ENCODE measurements around the gene KLHDC4. TPM values are rescaled to one million over a fixed set of nuclear protein-coding genes. Genes with fewer than 3 reads are reported as not detected.
A peak's percentile ranks its signal among the peaks of the same experiment; 100 is the strongest.

Gene KLHDC4
- total and polyA plus RNA-seq, 2 donors (not counting 1 experiment from before 2014, with no cell fraction given) = 51.3 to 90.8 TPM

GRCh38 chr16:87780385-87780989 lies 14.7 kb upstream of the KLHDC4 start:
- no peak overlapping the region for H3K4me3 ChIP-seq (ENCODE audit: control extremely low read depth in 1 of 5, extremely low read depth in 1 of 5, insufficient read depth in 1 of 5, low read depth in 2 of 5, low read length in 4 of 5)
- H3K9ac ChIP-seq (ENCODE audit: low read length) = no peak overlapping the region
- ChIA-PET POLR2A (interaction anchor here (0.6 to 3.7 kb wide), 6 partner anchors 27 to 135 kb away, joined by 5 to 30 read pairs (median 10); partner anchors contain the start of gene SLC7A5), CTCF (interaction anchor here (0.6 to 8.0 kb wide), 18 partner anchors 8 to 658 kb away, joined by 3 to 498 read pairs (median 5); partner anchors contain the start of genes KLHDC4 and SLC7A5)
- Mint-ChIP-seq H3K27me3 (peaks cover 3% of the 10 kb centered on the region), H3K9me3 (ENCODE audit: insufficient read depth) (no peaks in the 10 kb centered on the region), H3K27ac (peak overlapping the region; percentile 73), H3K4me3 (peak overlapping the region; percentile 66), H3K4me1 (peaks cover 31% of the 10 kb centered on the region)
- ATAC-seq (ENCODE audit: low read depth) (peak; percentile 15), DNase-seq (peak; percentile 71)
- peak overlapping the region; percentile 19 to 66 for H3K27ac ChIP-seq (ENCODE audit: low read length in 2 of 2)
- peaks cover 22 to 40% of the 10 kb centered on the region in 2 donors for H3K4me1 ChIP-seq (ENCODE audit: control insufficient read depth in 2 of 2, insufficient read depth in 2 of 2, low read length in 2 of 2)
- H3K27me3 ChIP-seq (replicated peaks in 1 of 4; ENCODE audit: control extremely low read depth in 1 of 4, control insufficient read depth in 3 of 4, insufficient read depth in 4 of 4, low read length in 3 of 4) = no peaks in the 10 kb centered on the region
- H4K20me1 ChIP-seq (ENCODE audit: control insufficient read depth, insufficient read depth, low read length, poor library complexity, severe bottlenecking) = no peaks in the 10 kb centered on the region
- intact Hi-C loops (cut with micrococcal nuclease) = no loop called here
- TF ChIP-seq EZH2 (IDR thresholded peaks at IDR 0.05; ENCODE audit: borderline replicate concordance, insufficient read depth, low read depth, low read length, poor library complexity, severe bottlenecking) (no peak), CTCF (IDR thresholded peaks at IDR 0.05) (no peak)
- H3K79me2 ChIP-seq (ENCODE audit: control insufficient read depth, insufficient read depth, low read length) = no peaks in the 10 kb centered on the region
- peaks cover 0 to 22% (median 5%) of the 10 kb centered on the region in 3 donors for H3K9me3 ChIP-seq (ENCODE audit: control extremely low read depth in 1 of 3, control insufficient read depth in 2 of 3, insufficient read depth in 1 of 3, low read length in 2 of 3)
- 28% methylated on average over 8 of the region's 10 CpGs for WGBS (ENCODE audit: insufficient coverage)
- no peak overlapping the region for H2AFZ ChIP-seq (ENCODE audit: insufficient read depth, low read depth, low read length, poor library complexity, severe bottlenecking)
- H3K4me2 ChIP-seq (replicated peaks; ENCODE audit: low read depth, low read length, poor library complexity, severe bottlenecking) = peak overlapping the region; percentile 27
- H3K36me3 ChIP-seq (replicated peaks in 1 of 2; ENCODE audit: control extremely low read depth in 1 of 2, control insufficient read depth in 1 of 2, extremely low read depth in 1 of 2, insufficient read depth in 2 of 2, low read length in 1 of 2) = no peaks in the 10 kb centered on the region

Data from B cell (primary cell).